SU-DHL-6 (cell line): ENCODE data around the gene SIRPB1.

ENCODE experiments used
- CTCF ChIP-seq: fragments of 200-600 bp; sonication (generic); IDR thresholded peaks from one replicate; pipeline ENCODE4 v1.5.1; 2017; ENCODE audit warnings: antibody characterized with exemption, mild to moderate bottlenecking, low read length, moderate library complexity; ENCODE audit not compliant: insufficient read depth, poor library complexity, severe bottlenecking
- EZH2phosphoT487 ChIP-seq: fragments of 200-600 bp; sonication (generic), shearing (Covaris generic); conservative IDR thresholded peaks from 2 replicates; pipeline ENCODE4 v1.6.1; 2018; ENCODE audit warnings: mild to moderate bottlenecking, antibody characterized with exemption, low read length, moderate library complexity, mixed read lengths

- TF ChIP-seq CTCF (no peak), EZH2phosphoT487 (no peak)
These were observed 28.3 kb upstream of the SIRPB1 start for GRCh38 chr20:1648101-1648500.
